ENCODE data around the gene SYT11.

- TF ChIP-seq CTCF (conservative IDR thresholded peaks at IDR 0.05; ENCODE audit: low read length) (no peak), EZH2phosphoT487 (IDR thresholded peaks at IDR 0.05; ENCODE audit: borderline replicate concordance) (no peak)
These were observed 23.8 kb upstream of the SYT11 start for GRCh38 chr1:155835548-155835947.
